ENCODE results near the gene COL9A3. TPM values are rescaled to one million over a fixed set of nuclear protein-coding genes. Genes with fewer than 3 reads are reported as not detected.

COL9A3 gene
- total RNA-seq, 2 experiments from 2014 or later: 0.45 TPM; not detected in 1

DNA sequence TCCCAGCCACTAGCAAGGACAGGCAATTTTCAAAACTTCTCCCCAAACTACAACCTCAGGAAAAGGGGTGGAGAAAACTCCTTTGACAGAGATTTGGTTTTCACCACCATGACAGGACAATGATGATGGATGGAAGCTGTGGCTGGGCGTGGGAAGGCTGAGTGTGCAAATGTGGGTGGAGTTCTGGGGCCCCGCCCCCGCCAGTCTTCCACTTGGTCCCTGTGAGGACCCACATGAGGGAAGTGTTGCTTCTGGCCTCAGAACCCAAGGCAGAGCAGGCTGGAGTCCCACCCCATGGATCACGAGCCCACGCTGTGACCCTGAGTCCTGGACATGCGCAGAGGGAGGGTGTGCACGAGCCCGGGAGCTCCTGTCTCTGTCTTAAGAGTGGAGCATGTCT lies 42.1 kb upstream of the COL9A3 start:
- H3K36me3 Mint-ChIP-seq: no peaks in the 10 kb centered on the region
- no peak overlapping the region for H3K27ac Mint-ChIP-seq
- DNase-seq (no peak), ATAC-seq (no peak)
- CTCF ChIA-PET: interaction anchor here (1.2 kb wide), 1 partner anchor 35 kb away, joined by 4 read pairs; no protein-coding TSS in a partner anchor
- no peak overlapping the region for H3K4me3 Mint-ChIP-seq
- H3K9me3 Mint-ChIP-seq (ENCODE audit: low read depth): no peaks in the 10 kb centered on the region
- H3K27me3 Mint-ChIP-seq: no peaks in the 10 kb centered on the region
- H3K4me1 Mint-ChIP-seq: peaks cover 25% of the 10 kb centered on the region

DNA sequence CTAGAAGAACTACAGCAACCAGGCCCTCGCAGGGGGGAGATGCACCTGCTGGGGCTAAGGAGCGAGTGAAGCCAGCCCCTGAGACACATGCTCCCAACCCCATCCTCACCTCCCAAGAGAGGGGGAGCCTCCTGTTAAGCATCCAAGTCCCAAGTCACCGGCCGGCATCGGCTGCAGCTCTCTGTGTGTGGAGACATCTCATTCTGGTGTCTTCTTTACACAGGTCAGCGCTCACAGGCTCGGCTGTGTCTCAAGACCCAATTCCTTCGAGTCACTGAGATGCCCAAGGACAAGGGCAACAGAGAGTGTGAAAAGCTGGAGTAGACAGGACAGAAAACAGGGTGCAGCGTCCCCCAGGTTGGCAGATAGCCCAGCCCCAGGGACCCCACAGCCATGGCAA lies 41.6 kb upstream of the COL9A3 start:
- no peaks in the 10 kb centered on the region for H3K9me3 Mint-ChIP-seq (ENCODE audit: low read depth)
- no peaks in the 10 kb centered on the region for H3K27me3 Mint-ChIP-seq
- H3K4me1 Mint-ChIP-seq: peaks cover 25% of the 10 kb centered on the region
- H3K4me3 Mint-ChIP-seq: no peak overlapping the region
- H3K27ac Mint-ChIP-seq: no peak overlapping the region
- DNase-seq (no peak), ATAC-seq (no peak)
- no peaks in the 10 kb centered on the region for H3K36me3 Mint-ChIP-seq
- CTCF ChIA-PET: interaction anchor here (1.2 kb wide), 1 partner anchor 36 kb away, joined by 4 read pairs; no protein-coding TSS in a partner anchor

DNA sequence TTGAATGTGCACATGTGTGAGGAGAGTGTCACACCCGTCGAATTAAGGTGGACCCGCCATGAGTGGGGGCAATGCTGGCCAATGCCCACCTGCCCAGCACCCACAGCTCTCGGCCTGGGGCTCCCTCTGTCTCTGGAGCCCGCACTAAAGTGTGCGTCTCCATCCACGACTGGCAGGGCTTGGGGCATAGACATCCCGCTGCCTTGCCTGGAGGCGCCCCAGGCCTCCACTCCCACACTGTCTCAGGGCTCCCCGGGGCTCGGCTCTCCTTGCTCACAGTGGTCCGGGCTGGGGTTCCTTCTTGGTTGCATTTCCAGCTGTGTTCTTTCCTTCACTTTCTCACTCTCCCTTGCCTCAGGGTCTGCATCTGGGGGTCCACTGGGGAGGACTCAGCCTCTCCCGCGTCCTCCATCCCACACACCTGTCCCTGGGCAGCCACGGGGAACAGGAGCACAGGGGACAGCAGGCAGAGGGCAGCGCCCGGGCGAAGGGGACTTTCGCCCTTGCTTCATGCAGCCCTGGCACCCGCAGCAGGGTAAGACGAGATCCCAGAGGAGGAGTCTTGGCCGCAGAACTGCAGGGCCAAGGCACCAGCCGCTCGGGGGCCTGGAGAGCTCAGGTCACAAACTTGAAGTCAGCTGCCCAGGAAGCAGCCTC lies 40.7 kb upstream of the COL9A3 start:
- H3K4me1 Mint-ChIP-seq: peaks cover 25% of the 10 kb centered on the region
- no peaks in the 10 kb centered on the region for H3K27me3 Mint-ChIP-seq
- H3K4me3 Mint-ChIP-seq: peak overlapping the region; percentile 59
- peak overlapping the region; percentile 88 for H3K27ac Mint-ChIP-seq
- CTCF ChIA-PET: interaction anchor here (1.0 to 1.5 kb wide), 2 partner anchors 13 to 32 kb away, joined by 3 to 4 read pairs; no protein-coding TSS in a partner anchor
- no peak for ATAC-seq
- H3K36me3 Mint-ChIP-seq: no peaks in the 10 kb centered on the region
- no peaks in the 10 kb centered on the region for H3K9me3 Mint-ChIP-seq (ENCODE audit: low read depth)
- no peak for DNase-seq

DNA sequence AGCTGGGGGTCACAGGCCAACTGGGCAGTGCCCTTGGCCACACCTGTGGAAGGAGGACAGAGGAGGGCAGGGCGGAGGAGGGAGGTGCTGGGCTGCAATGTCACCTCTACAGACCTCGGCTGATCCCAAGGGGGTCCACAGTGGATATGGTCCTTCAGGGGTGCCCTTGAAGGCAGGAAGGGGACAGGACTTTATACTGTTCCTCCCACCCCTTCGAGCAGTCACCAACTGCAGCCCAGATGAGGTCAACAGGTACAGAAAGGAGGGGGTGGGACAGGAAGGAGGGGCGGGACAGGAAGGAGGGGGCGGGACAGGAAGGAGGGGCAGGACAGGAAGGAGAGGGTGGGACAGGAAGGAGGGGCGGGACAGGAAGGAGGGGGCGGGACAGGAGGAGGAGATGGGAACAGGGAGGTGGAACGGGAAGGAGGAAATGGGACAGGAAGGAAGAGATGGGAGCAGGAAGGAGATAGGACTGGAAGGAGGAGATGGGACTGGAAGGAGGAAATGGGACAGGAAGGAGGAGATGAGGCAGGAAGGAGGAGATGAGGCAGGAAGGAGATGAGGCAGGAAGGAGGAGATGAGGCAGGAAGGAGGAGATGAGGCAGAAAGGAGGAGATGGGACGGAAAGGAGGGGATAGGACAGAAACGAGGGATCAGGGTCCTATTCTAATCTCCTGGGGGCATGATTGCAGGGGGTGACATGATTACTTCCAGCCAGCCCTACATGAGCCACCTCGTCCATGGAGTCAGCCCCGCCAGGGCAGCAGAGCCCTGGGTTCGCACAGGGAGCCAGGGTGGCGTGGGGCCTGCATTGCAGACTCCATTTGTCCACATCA lies 39.9 kb upstream of the COL9A3 start:
- H3K36me3 Mint-ChIP-seq: no peaks in the 10 kb centered on the region
- peak overlapping the region; percentile 59 for H3K4me3 Mint-ChIP-seq
- ATAC-seq: peak; percentile 90
- no peaks in the 10 kb centered on the region for H3K9me3 Mint-ChIP-seq (ENCODE audit: low read depth)
- peak overlapping the region; percentile 93 for H3K27ac Mint-ChIP-seq
- DNase-seq: peak; percentile 88
- H3K27me3 Mint-ChIP-seq: no peaks in the 10 kb centered on the region
- CTCF ChIA-PET: interaction anchor here (1.0 to 1.5 kb wide), 2 partner anchors 13 to 31 kb away, joined by 3 to 4 read pairs; no protein-coding TSS in a partner anchor
- peaks cover 25% of the 10 kb centered on the region for H3K4me1 Mint-ChIP-seq

DNA sequence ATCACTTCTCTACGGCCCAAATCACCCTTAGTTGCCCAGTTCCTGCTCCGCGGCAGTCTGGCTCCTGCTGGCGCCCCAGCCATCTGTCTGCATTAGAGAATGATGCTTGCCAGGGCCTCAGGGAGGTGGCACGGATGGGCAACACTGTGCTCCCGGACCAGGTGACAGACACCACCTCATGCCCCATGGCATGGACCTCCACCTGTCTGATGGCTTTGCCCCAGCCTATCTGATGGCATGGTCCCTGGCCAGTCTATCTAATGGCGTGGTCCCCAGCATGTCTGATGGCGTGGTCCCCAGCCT lies 39.4 kb upstream of the COL9A3 start:
- H3K27me3 Mint-ChIP-seq: no peaks in the 10 kb centered on the region
- ATAC-seq (no peak), DNase-seq (no peak)
- no peak overlapping the region for H3K4me3 Mint-ChIP-seq
- peaks cover 25% of the 10 kb centered on the region for H3K4me1 Mint-ChIP-seq
- H3K27ac Mint-ChIP-seq: peak overlapping the region; percentile 93
- CTCF ChIA-PET: no interaction called here
- H3K9me3 Mint-ChIP-seq (ENCODE audit: low read depth): no peaks in the 10 kb centered on the region
- H3K36me3 Mint-ChIP-seq: no peaks in the 10 kb centered on the region

DNA sequence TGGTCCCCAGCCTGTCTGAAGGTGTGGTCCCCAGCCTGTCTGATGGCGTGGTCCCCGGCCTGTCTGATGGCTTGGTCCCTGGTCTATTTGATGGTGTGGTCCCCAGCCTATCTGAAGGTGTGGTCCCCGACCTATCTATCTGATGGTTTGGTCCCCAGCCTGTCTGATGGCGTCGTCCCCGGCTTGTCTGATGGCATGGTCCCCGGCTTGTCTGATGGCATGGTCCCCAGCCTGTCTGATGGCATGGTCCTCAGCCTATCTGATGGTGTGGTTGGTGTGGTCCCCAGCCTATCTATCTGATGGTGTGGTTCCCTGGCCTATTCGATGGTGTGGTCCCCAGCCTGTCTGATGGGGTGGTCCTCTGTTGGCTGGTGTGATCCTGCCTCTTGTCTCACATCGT lies 38.8 kb upstream of the COL9A3 start:
- ATAC-seq (no peak), DNase-seq (no peak)
- CTCF ChIA-PET: no interaction called here
- Mint-ChIP-seq H3K4me1 (peaks cover 26% of the 10 kb centered on the region), H3K4me3 (no peak overlapping the region), H3K27ac (no peak overlapping the region), H3K36me3 (no peaks in the 10 kb centered on the region), H3K9me3 (ENCODE audit: low read depth) (no peaks in the 10 kb centered on the region), H3K27me3 (no peaks in the 10 kb centered on the region)

DNA sequence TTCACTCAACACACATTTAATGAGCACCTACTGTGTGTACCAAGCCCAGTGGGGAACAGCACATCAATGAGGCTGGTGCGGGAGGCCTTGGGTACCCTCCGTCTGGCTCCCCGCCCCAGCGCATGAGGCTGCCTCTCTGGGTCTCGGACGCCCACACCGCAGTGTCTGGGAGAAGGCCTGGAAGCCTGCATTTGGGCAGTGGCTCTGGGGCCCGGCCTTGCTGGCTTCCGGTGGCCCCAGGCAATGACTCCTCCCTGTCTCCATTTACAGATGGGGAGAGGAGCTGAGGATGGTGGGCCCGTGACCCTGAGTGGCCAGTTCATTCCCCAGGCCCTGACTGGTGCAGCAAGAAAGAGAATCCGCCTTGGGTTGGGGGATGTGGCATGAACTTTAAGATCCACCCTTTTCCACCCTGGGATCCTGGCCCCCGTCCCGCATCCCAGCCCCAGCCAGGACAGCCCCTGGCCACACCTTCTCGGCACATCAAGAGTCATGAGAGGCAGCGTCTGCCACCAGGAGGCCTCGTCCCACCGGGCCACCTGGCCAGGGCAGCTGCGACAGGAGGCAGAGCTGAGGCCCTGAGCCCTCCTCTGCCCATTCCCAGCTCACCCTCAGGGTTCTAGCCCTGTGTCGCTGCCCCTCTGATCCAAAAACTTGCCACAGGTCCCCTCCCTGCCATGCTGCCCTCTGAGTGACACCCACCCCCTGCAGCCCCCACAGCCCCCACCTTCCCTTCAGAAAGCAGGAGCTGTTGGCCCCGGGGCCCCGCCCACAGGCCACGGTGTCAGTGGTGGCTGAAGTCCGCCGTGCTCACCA lies 38.0 kb upstream of the COL9A3 start:
- Mint-ChIP-seq H3K9me3 (ENCODE audit: low read depth) (no peaks in the 10 kb centered on the region), H3K27ac (no peak overlapping the region), H3K4me3 (no peak overlapping the region), H3K27me3 (no peaks in the 10 kb centered on the region), H3K4me1 (peaks cover 29% of the 10 kb centered on the region), H3K36me3 (no peaks in the 10 kb centered on the region)
- no peak for ATAC-seq
- DNase-seq: no peak
- CTCF ChIA-PET: interaction anchor here (1.0 to 1.2 kb wide), 2 partner anchors 13 to 30 kb away, joined by 3 to 10 read pairs; no protein-coding TSS in a partner anchor

DNA sequence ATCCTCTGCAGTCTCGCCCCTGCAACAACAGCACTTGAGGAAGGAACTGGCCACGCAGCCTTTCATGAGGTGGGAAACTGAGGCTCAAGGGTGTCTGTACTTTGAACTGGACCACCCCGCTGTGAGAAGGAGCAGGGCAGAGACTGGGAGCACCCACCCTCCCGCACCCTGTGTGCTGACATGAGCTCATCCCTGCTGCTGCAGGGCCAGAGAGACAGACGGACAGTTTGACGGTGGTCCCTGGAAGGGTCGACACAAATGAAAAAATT lies 37.5 kb upstream of the COL9A3 start:
- Mint-ChIP-seq H3K4me3 (no peak overlapping the region), H3K4me1 (peaks cover 29% of the 10 kb centered on the region), H3K27ac (no peak overlapping the region), H3K36me3 (no peaks in the 10 kb centered on the region), H3K27me3 (no peaks in the 10 kb centered on the region), H3K9me3 (ENCODE audit: low read depth) (no peaks in the 10 kb centered on the region)
- CTCF ChIA-PET: interaction anchor here (1.0 to 1.2 kb wide), 2 partner anchors 12 to 29 kb away, joined by 3 to 10 read pairs; no protein-coding TSS in a partner anchor
- DNase-seq (no peak), ATAC-seq (no peak)

DNA sequence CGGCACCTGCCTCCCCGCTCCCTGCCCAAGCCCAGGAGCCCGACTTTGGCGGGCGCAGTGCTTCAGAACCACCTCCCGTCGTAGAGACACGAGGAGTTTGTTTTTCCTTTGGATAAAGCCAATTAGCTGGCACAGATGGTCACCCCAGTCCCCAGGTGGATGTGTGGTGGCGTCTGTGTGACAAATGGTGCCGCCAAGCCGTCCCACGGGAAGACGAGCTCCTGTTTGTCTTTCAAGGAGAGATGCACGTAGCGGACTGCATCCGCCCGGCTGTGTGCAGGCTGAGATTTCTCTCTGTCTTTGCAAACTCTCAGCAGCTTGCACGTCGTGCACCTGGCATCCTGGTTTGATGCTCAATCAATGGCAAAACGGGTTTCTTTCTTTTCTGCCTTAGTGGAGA lies 36.6 kb upstream of the COL9A3 start:
- H3K27me3 Mint-ChIP-seq: no peaks in the 10 kb centered on the region
- CTCF ChIA-PET: interaction anchor here (1.2 kb wide), 1 partner anchor 11 kb away, joined by 10 read pairs; no protein-coding TSS in a partner anchor
- no peaks in the 10 kb centered on the region for H3K36me3 Mint-ChIP-seq
- H3K27ac Mint-ChIP-seq: no peak overlapping the region
- H3K4me3 Mint-ChIP-seq: no peak overlapping the region
- H3K9me3 Mint-ChIP-seq (ENCODE audit: low read depth): no peaks in the 10 kb centered on the region
- DNase-seq (no peak), ATAC-seq (no peak)
- H3K4me1 Mint-ChIP-seq: peaks cover 29% of the 10 kb centered on the region

DNA sequence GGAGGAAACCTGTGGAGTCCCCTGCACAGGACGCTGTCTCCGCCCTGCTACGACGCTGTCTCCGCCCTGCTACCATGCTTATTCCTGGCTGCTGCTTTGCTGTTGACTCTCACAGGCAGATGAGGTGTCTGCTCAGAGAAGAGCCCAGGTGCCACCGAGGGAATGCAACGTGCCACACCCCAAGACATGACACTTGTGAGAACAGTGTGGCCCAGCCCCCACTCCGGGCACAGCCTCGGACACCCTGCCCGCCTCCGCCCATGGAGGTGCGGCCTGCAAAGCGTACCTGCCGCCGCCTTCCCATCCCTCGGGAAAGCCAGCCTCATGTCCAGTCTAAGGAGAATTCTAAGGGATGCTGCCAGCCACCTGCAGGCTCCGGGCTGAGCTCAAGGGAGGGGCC lies 36.2 kb upstream of the COL9A3 start:
- H3K4me1 Mint-ChIP-seq: peaks cover 24% of the 10 kb centered on the region
- H3K27me3 Mint-ChIP-seq: no peaks in the 10 kb centered on the region
- H3K9me3 Mint-ChIP-seq (ENCODE audit: low read depth): no peaks in the 10 kb centered on the region
- no peak for ATAC-seq
- H3K36me3 Mint-ChIP-seq: no peaks in the 10 kb centered on the region
- H3K4me3 Mint-ChIP-seq: no peak overlapping the region
- no peak for DNase-seq
- CTCF ChIA-PET: interaction anchor here (2.1 kb wide), 1 partner anchor 11 kb away, joined by 12 read pairs; no protein-coding TSS in a partner anchor
- H3K27ac Mint-ChIP-seq: no peak overlapping the region

DNA sequence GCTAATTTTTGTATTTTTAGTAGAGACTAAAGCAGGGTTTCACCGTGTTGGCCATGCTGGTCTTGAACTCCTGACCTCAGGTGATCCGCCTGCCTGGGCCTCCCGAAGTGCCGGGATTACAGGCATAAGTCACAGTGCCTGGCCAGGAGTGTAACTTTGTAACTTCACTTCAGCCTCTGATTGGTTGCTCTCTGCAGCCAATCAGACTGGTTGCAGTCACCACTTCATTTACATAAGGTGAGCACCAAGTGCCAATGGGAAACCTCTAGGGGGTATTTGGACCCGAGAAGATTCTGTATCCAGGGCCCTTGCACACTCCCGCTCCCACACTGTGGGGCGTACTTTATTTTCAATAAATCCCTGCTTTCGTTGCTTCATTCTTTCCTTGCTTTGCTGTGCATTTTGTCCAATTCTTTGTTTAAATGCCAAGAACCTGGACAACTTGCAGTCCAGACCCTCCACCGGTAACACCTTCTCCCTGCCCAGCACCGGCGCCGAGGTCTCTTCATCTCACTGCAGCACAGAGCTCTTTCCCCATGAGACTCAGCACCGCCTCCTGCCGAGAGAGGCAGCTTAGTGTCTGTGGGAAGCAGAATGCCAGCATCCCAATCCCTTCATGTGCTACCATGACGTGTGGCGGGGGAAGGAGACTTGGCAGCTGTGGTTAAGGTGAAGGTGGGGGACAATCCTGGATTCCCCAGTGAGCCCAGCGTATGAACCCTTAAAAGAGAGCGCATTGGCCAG lies 34.5 kb upstream of the COL9A3 start:
- Mint-ChIP-seq H3K36me3 (no peaks in the 10 kb centered on the region), H3K27me3 (no peaks in the 10 kb centered on the region), H3K9me3 (ENCODE audit: low read depth) (no peaks in the 10 kb centered on the region), H3K27ac (no peak overlapping the region), H3K4me1 (peaks cover 12% of the 10 kb centered on the region), H3K4me3 (no peak overlapping the region)
- CTCF ChIA-PET: interaction anchor here (0.8 to 2.1 kb wide), 5 partner anchors 9 to 38 kb away, joined by 3 to 12 read pairs (median 3); no protein-coding TSS in a partner anchor
- ATAC-seq (no peak), DNase-seq (no peak)

DNA sequence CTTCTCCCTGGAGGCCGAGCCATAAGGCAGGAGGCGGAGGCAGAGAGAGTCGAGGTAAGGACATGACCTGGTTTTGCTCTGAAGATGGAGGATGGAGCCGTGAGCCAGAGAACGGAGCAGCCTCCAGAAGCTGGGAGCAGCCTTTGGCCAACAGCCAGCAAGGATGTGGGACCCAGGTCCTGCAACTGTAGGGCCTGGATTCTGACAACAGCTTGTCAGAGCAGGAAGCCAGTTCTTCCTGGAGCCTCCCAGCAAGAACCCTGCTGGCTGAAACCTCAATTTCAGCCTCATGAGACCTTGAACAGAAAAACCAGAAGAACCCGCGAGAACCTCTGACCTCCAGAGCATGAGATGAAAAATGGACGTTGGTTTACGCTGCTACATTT lies 34.0 kb upstream of the COL9A3 start:
- H3K4me1 Mint-ChIP-seq: peaks cover 11% of the 10 kb centered on the region
- DNase-seq (no peak), ATAC-seq (no peak)
- H3K27me3 Mint-ChIP-seq: no peaks in the 10 kb centered on the region
- no peak overlapping the region for H3K4me3 Mint-ChIP-seq
- H3K36me3 Mint-ChIP-seq: no peaks in the 10 kb centered on the region
- CTCF ChIA-PET: interaction anchor here (0.8 to 1.5 kb wide), 5 partner anchors 8 to 39 kb away, joined by 3 to 4 read pairs (median 3); no protein-coding TSS in a partner anchor
- H3K9me3 Mint-ChIP-seq (ENCODE audit: low read depth): no peaks in the 10 kb centered on the region
- H3K27ac Mint-ChIP-seq: no peak overlapping the region

DNA sequence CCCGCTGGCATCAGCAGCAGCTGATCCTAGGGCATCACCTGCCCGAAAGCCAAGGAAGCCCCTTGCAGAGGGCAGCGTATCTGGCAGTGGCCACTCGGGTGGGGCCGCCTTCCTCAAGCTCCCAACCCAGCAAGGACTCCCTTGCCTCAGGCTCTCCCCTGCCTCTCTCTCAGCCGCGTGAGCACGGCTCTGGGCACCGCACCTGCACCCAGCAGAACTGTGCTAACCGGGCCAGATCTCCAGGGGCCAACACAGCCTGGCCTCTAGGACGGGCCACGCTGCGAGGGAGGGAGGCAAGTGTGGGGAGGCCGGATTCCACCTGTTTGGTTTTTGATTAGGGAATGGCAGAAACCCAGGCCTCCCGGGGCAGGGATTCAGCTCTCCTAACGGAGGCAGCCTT lies 32.4 kb upstream of the COL9A3 start:
- no peak for ATAC-seq
- no peaks in the 10 kb centered on the region for H3K9me3 Mint-ChIP-seq (ENCODE audit: low read depth)
- peaks cover 6% of the 10 kb centered on the region for H3K4me1 Mint-ChIP-seq
- no peak overlapping the region for H3K27ac Mint-ChIP-seq
- H3K4me3 Mint-ChIP-seq: no peak overlapping the region
- no peaks in the 10 kb centered on the region for H3K36me3 Mint-ChIP-seq
- CTCF ChIA-PET: interaction anchor here (0.6 kb wide), 1 partner anchor 24 kb away, joined by 3 read pairs; no protein-coding TSS in a partner anchor
- H3K27me3 Mint-ChIP-seq: no peaks in the 10 kb centered on the region
- no peak for DNase-seq
